ENCODE results near the gene HSPA5.
A peak's percentile ranks its signal among the peaks of the same experiment; 100 is the strongest.

The HSPA5 gene

DNA sequence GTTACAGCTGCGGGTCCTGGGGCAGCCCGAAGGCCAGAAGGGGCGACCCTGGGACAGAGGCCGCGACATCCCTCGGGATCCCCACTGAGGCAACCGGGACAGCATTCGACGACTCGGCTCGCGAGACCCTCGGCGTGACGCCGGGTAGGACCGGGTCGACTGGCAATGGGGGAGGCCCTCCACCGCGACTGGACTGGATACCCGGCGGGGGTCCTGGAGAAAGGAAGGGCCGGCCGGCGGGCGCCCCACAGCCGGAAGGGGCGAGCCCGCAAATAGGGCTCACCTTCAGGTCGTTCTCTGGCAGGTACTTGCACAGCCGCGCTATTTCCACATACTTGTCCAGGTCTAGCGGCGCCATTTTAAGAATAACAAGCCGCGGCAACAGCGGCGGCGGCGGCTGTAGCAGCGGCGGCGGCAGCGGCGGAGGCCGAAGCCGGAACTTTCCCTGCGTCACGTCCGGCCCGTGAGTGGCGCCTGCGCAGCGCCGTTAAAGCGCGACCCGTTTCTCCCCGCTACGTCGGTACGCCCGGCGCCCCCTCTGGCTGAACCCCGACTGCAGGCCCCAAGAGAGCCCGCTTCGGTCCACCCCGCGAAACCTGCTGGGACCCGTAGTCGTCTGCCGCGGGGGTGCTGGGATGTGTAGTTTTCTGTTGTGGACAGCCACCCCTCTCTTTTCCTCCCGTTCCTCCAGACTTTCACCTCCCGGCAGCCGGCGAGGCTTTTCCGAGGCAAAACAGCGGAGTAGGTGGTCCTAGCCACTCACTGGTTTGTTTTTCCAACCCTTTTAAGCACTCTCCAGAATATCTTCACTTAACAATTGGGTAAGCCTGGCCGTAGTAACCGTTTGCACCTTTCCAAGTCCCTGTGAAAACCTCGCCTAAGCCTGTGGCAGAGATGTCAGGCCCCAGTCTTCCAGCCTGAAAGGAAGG lies 51.5 kb downstream of the HSPA5 start, which contains the start of gene PPP6C:
Gene PPP6C (minus strand): TSS at position 443 of the 929 bp plus-strand sequence. CDS start 85 bp downstream, at position 358.
- peak; percentile 97 for DNase-seq

DNA sequence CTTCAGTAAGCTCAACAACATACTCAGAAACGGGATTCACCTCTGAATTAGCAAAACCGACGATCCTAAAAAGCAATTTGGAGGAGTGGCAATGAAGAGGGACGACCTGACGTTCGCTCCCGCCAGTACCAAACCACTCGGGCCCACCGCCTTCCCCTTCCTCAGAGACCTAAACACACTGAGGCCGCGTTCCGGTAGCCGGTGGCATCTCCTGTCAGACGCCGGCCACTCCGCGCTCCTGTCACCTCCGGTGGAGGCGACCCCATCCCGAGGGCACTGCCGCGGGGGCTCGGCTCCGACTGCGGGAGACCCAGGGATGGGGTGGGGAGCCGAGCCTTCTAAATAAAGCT lies 52.2 kb downstream of the HSPA5 start:
- no peak for DNase-seq
